ENCODE results near the gene KLK1.

DNA sequence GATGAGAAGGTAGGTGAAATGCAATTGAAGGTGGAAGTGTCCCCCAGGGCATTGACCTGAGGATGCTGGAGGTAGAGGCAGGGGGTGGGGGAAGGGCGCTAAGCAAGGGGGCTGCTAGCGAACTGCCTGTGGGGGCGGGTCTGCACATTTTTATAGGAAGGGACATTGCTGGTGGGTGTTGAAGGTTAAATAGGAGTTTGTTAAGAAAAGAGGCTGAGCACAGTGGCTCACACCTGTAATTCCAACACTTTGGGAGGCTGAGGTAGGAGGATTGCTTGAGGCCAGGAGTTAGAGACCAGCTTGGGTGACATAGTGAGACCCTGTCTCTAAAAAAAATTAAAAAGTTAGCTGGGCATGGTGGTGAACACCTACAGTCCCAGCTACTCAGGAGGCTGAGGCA, 38.9 kb downstream of the KLK1 start:
- TF ChIP-seq, protein P1, sequence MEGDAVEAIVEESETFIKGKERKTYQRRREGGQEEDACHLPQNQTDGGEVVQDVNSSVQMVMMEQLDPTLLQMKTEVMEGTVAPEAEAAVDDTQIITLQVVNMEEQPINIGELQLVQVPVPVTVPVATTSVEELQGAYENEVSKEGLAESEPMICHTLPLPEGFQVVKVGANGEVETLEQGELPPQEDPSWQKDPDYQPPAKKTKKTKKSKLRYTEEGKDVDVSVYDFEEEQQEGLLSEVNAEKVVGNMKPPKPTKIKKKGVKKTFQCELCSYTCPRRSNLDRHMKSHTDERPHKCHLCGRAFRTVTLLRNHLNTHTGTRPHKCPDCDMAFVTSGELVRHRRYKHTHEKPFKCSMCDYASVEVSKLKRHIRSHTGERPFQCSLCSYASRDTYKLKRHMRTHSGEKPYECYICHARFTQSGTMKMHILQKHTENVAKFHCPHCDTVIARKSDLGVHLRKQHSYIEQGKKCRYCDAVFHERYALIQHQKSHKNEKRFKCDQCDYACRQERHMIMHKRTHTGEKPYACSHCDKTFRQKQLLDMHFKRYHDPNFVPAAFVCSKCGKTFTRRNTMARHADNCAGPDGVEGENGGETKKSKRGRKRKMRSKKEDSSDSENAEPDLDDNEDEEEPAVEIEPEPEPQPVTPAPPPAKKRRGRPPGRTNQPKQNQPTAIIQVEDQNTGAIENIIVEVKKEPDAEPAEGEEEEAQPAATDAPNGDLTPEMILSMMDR (IDR thresholded peaks at IDR 0.05), result no peak
- TF ChIP-seq POLR2A (IDR thresholded peaks at IDR 0.05), result no peak
